Neural cell (in vitro differentiated cells): ENCODE results near the gene CEP78. TPM values are rescaled to one million over a fixed set of nuclear protein-coding genes. Genes with fewer than 3 reads are reported as not detected.

Experiments
- H2AFZ ChIP-seq: fragments of 200-600, 300-800 bp; sonication (generic), shearing (Covaris generic); 2 replicates; pipeline ENCODE4 v1.6.0; 2014; ENCODE audit warnings: low read depth, mild to moderate bottlenecking, antibody characterized with exemption, low read length, moderate library complexity
- H3F3A ChIP-seq: fragments of 200-600 bp; shearing (Covaris generic); 2 replicates; pipeline ENCODE4 v1.6.1; 2016; ENCODE audit warnings: mild to moderate bottlenecking, moderate library complexity, mixed read lengths, antibody characterized with exemption, low read length; ENCODE audit not compliant: insufficient read depth, poor library complexity, severe bottlenecking
- H3K27ac ChIP-seq: fragments of 200-600, 300-800 bp; sonication (generic), shearing (Covaris generic); 2 replicates; pipeline ENCODE4 v1.5.1; 2014; ENCODE audit warnings: mild to moderate bottlenecking, low read length, moderate library complexity
- H3K27me3 ChIP-seq: fragments of 300-800, 200-600 bp; sonication (generic), shearing (Covaris generic); 2 replicates; pipeline ENCODE4 v1.6.0; 2014; ENCODE audit warnings: mild to moderate bottlenecking, low read depth, low read length, moderate library complexity; ENCODE audit not compliant: insufficient read depth
- H3K36me3 ChIP-seq: fragments of 300-800, 200-600 bp; sonication (generic), shearing (Covaris generic); 2 replicates; pipeline ENCODE4 v1.5.1; 2014; ENCODE audit warnings: mild to moderate bottlenecking, antibody characterized with exemption, low read length, moderate library complexity; ENCODE audit not compliant: insufficient read depth
- H3K4me2 ChIP-seq: fragments of 300-800, 200-600 bp; sonication (generic), shearing (Covaris generic); 2 replicates; pipeline ENCODE4 v1.6.0; 2014; ENCODE audit warnings: mild to moderate bottlenecking, low read length
- H3K4me3 ChIP-seq: fragments of 300-800, 200-600 bp; sonication (generic), shearing (Covaris generic); 2 replicates; pipeline ENCODE4 v1.5.1; 2014; ENCODE audit warnings: mild to moderate bottlenecking, low read length, moderate library complexity
- H3K79me2 ChIP-seq: fragments of 200-600 bp; shearing (Covaris generic); replicated peaks from 2 replicates; pipeline ENCODE4 v1.6.0; 2014; ENCODE audit warnings: mild to moderate bottlenecking, low read length, moderate library complexity; ENCODE audit not compliant: insufficient read depth
- H3K9ac ChIP-seq: fragments of 300-800, 200-600 bp; sonication (generic), shearing (Covaris generic); 2 replicates; pipeline ENCODE4 v1.6.1; 2016; ENCODE audit warnings: mild to moderate bottlenecking, low read length, mixed read lengths
- H3K9me2 ChIP-seq: fragments of 200-600 bp; shearing (Covaris generic); 2 replicates; pipeline ENCODE4 v1.6.1; 2016; ENCODE audit warnings: mild to moderate bottlenecking, low read length, mixed read lengths; ENCODE audit not compliant: insufficient read depth
- H3K9me3 ChIP-seq: fragments of 200-600, 300-800 bp; sonication (generic), shearing (Covaris generic); 2 replicates; pipeline ENCODE4 v1.6.1; 2016; ENCODE audit warnings: mild to moderate bottlenecking, mixed run types, low read length, moderate library complexity, mixed read lengths
- H4K20me1 ChIP-seq: fragments of 200-600 bp; shearing (Covaris generic); 2 replicates; pipeline ENCODE4 v1.6.1; 2016; ENCODE audit warnings: mild to moderate bottlenecking, mixed run types; ENCODE audit not compliant: insufficient read depth
- EP300 ChIP-seq: fragments of 450-650 bp; conservative IDR thresholded peaks from 2 replicates; pipeline ENCODE4 v1.6.1; 2014; ENCODE audit warnings: antibody characterized with exemption, mild to moderate bottlenecking, moderate library complexity; ENCODE audit not compliant: poor library complexity, severe bottlenecking
- EZH2 ChIP-seq: fragments of 200-600, 300-800 bp; shearing (Covaris generic), sonication (generic); IDR thresholded peaks from 2 replicates; pipeline ENCODE4 v1.6.1; 2014; ENCODE audit warnings: antibody characterized with exemption, low read length, borderline replicate concordance, mild to moderate bottlenecking; ENCODE audit not compliant: insufficient read depth, poor library complexity, severe bottlenecking
- MXI1 ChIP-seq: fragments of 450-650 bp; conservative IDR thresholded peaks from 2 replicates; pipeline ENCODE4 v1.6.1; 2014; ENCODE audit warnings: antibody characterized with exemption, mild to moderate bottlenecking; ENCODE audit not compliant: poor library complexity, severe bottlenecking
- POLR2AphosphoS5 ChIP-seq: IDR thresholded peaks from 2 replicates; pipeline ENCODE4 v1.6.1; 2012
- RAD21 ChIP-seq: fragments of 450-650 bp; conservative IDR thresholded peaks from 2 replicates; pipeline ENCODE4 v1.6.1; 2014; ENCODE audit warnings: antibody characterized with exemption, mild to moderate bottlenecking, moderate library complexity
- REST ChIP-seq: IDR thresholded peaks from 2 replicates; pipeline ENCODE4 v1.6.1; 2012; ENCODE audit warnings: borderline replicate concordance
- SMC3 ChIP-seq: fragments of 450-650 bp; conservative IDR thresholded peaks from 2 replicates; pipeline ENCODE4 v1.6.1; 2014; ENCODE audit warnings: antibody characterized with exemption, mild to moderate bottlenecking, moderate library complexity; ENCODE audit not compliant: poor library complexity
- TAF1 ChIP-seq: IDR thresholded peaks from 2 replicates; pipeline ENCODE4 v1.6.1; 2012; ENCODE audit warnings: low read depth
- polyA plus RNA-seq: library from polyadenylated mRNA; depleted of rRNA; stranded (reverse); fragments of >200 nt; gene quantifications from 2 replicates; pipeline ENCODE4 v1.2.3, GENCODE V29; 2014
- TF ChIP-seq, protein P1 (sequence below): fragments of 450-650 bp; IDR thresholded peaks from 2 replicates; pipeline ENCODE4 v1.5.1; 2014; ENCODE audit warnings: antibody characterized with exemption, mild to moderate bottlenecking, moderate library complexity; ENCODE audit not compliant: poor library complexity, severe bottlenecking

Gene CEP78
- polyA plus RNA-seq, 1 donor from 2014 or later: 57.8 TPM

GRCh38 chr9:78269784-78270183 is 33.9 kb downstream of the CEP78 start:
- TF ChIP-seq SMC3 (no peak), TAF1 (no peak)
- no peaks in the 10 kb centered on the region for H3K27me3 ChIP-seq
- H3K9me2 ChIP-seq: no peaks in the 10 kb centered on the region
- no peak overlapping the region for H3K4me2 ChIP-seq
- no peak overlapping the region for H3K4me3 ChIP-seq
- no peak overlapping the region for H2AFZ ChIP-seq
- H3F3A ChIP-seq: no peaks in the 10 kb centered on the region
- H3K36me3 ChIP-seq: peaks cover 19% of the 10 kb centered on the region
- H4K20me1 ChIP-seq: no peaks in the 10 kb centered on the region
- H3K27ac ChIP-seq: no peak overlapping the region
- no peaks in the 10 kb centered on the region for H3K9me3 ChIP-seq
- H3K79me2 ChIP-seq: no peaks in the 10 kb centered on the region
- no peak overlapping the region for H3K9ac ChIP-seq

GRCh38 chr9:78272307-78272706 is 36.4 kb downstream of the CEP78 start:
- H2AFZ ChIP-seq: no peak overlapping the region
- H3K79me2 ChIP-seq: no peaks in the 10 kb centered on the region
- no peaks in the 10 kb centered on the region for H3K9me3 ChIP-seq
- H3F3A ChIP-seq: no peaks in the 10 kb centered on the region
- H3K27me3 ChIP-seq: no peaks in the 10 kb centered on the region
- no peaks in the 10 kb centered on the region for H3K9me2 ChIP-seq
- H3K36me3 ChIP-seq: peaks cover 9% of the 10 kb centered on the region
- H3K27ac ChIP-seq: no peak overlapping the region
- no peak overlapping the region for H3K9ac ChIP-seq
- TF ChIP-seq POLR2AphosphoS5 (no peak), SMC3 (no peak), EP300 (no peak), REST (no peak), EZH2 (no peak), RAD21 (no peak), MXI1 (no peak), TAF1 (no peak)
- TF ChIP-seq, protein P1, sequence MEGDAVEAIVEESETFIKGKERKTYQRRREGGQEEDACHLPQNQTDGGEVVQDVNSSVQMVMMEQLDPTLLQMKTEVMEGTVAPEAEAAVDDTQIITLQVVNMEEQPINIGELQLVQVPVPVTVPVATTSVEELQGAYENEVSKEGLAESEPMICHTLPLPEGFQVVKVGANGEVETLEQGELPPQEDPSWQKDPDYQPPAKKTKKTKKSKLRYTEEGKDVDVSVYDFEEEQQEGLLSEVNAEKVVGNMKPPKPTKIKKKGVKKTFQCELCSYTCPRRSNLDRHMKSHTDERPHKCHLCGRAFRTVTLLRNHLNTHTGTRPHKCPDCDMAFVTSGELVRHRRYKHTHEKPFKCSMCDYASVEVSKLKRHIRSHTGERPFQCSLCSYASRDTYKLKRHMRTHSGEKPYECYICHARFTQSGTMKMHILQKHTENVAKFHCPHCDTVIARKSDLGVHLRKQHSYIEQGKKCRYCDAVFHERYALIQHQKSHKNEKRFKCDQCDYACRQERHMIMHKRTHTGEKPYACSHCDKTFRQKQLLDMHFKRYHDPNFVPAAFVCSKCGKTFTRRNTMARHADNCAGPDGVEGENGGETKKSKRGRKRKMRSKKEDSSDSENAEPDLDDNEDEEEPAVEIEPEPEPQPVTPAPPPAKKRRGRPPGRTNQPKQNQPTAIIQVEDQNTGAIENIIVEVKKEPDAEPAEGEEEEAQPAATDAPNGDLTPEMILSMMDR: no peak
- no peaks in the 10 kb centered on the region for H4K20me1 ChIP-seq
- H3K4me2 ChIP-seq: no peak overlapping the region
- no peak overlapping the region for H3K4me3 ChIP-seq

DNA sequence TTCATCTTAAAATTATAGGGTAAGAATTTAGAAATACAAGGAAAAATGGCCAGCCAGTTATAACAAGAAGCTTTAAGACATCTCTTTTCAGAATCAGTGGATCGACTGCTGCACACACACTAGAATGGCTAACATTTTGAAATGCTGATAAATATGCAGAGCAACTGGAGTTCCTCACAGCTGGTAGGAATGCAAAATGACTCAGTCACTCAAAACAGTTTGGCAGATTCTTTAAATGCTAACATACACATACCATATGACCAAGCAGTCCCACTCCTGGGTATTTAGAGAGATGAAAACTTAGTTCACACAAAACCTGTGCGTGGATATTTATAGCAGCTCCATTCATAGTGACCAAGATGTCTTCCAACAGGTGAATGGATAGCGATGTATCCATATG is 37.9 kb downstream of the CEP78 start:
- no peak overlapping the region for H3K4me3 ChIP-seq
- H3K36me3 ChIP-seq: no peaks in the 10 kb centered on the region
- no peaks in the 10 kb centered on the region for H3K79me2 ChIP-seq
- H3K9me2 ChIP-seq: no peaks in the 10 kb centered on the region
- no peak overlapping the region for H3K4me2 ChIP-seq
- no peak overlapping the region for H2AFZ ChIP-seq
- no peak overlapping the region for H3K27ac ChIP-seq
- H3K9ac ChIP-seq: no peak overlapping the region
- no peaks in the 10 kb centered on the region for H3F3A ChIP-seq
- no peaks in the 10 kb centered on the region for H3K27me3 ChIP-seq
- H4K20me1 ChIP-seq: no peaks in the 10 kb centered on the region
- TF ChIP-seq EZH2 (no peak), REST (no peak), POLR2AphosphoS5 (no peak), TAF1 (no peak), EP300 (no peak), MXI1 (no peak), SMC3 (no peak), RAD21 (no peak)
- TF ChIP-seq, protein P1: no peak
- no peaks in the 10 kb centered on the region for H3K9me3 ChIP-seq
